K562 (cell line): Measurements from ENCODE around the gene SLC15A3. TPM values are rescaled to one million over a fixed set of nuclear protein-coding genes. Genes with fewer than 3 reads are reported as not detected.

Source experiments
- FOXA3 ChIP-seq, 2 experiments: fragments of 450-650 bp in 1 of 2; sonication (generic) in 1 of 2; formaldehyde crosslinking; IDR thresholded peaks in 1 of 2; conservative IDR thresholded peaks in 1 of 2; 2 replicates each; pipeline versions ENCODE4 v1.4.0 to v1.8.0; 2020 to 2022; ENCODE audit warnings: mild to moderate bottlenecking in 2 of 2, missing genetic modification reagents in 1 of 2
- MGA ChIP-seq: fragments of 450-650 bp; IDR thresholded peaks from 2 replicates; pipeline ENCODE4 v1.6.1; 2016; ENCODE audit warnings: mild to moderate bottlenecking, moderate library complexity
- NR1H2 ChIP-seq: sonication (generic); formaldehyde crosslinking; IDR thresholded peaks from 2 replicates; pipeline ENCODE4 v1.4.0; 2020; ENCODE audit warnings: mild to moderate bottlenecking, missing genetic modification reagents
- POLR2H ChIP-seq: IDR thresholded peaks from 2 replicates; pipeline ENCODE4 v1.6.1; 2016; ENCODE audit warnings: missing genetic modification characterization, low read depth, mild to moderate bottlenecking, control low read depth, missing compliant biosample characterization, moderate library complexity
- POLR3G ChIP-seq: IDR thresholded peaks from 2 replicates; pipeline ENCODE4 v1.6.1; 2011; ENCODE audit not compliant: insufficient read length, insufficient replicate concordance; ENCODE audit errors: extremely low read depth
- TBP ChIP-seq: optimal IDR thresholded peaks from 2 replicates; pipeline ENCODE3; 2011; ENCODE audit warnings: low read depth, low read length, improper control_type of control experiment
- ZBTB33 ChIP-seq: sonication (generic); formaldehyde crosslinking; IDR thresholded peaks from 2 replicates; pipeline ENCODE4 v1.8.1; 2023; ENCODE audit warnings: mild to moderate bottlenecking, missing genetic modification reagents
- polyA plus RNA-seq, 8 experiments: library from polyadenylated mRNA; depleted of rRNA in 4 of 8; stranded (reverse) in 5 of 8; unstranded in 3 of 8; fragments of >200 nt; fragmentation: Nextera tagmentation in 2 of 8; fragmentation: Illumina TruSeq in 1 of 8; extraction: Ambion mirVana in 2 of 8; extraction: Trizol in 1 of 8; gene quantifications; 2 replicates each; pipeline versions ENCODE4 v1.2.1 to v1.2.3, GENCODE V29; 2011 to 2014; ENCODE audit warnings: inconsistent platforms in 1 of 8, missing spikeins in 1 of 8
- total RNA-seq, 7 experiments: library from RNA; depleted of rRNA in 6 of 7; stranded (reverse); fragments of >200 nt in 6 of 7; fragmentation: Illumina TruSeq in 2 of 7; extraction: Trizol in 2 of 7; gene quantifications; 2 replicates each; pipeline versions ENCODE4 v1.2.1 to v1.2.3, GENCODE V29; 2011 to 2021; ENCODE audit warnings: low replicate concordance in 1 of 7

Gene SLC15A3
- total and polyA plus RNA-seq, 9 of the 15 experiments (the other 6 are each of a cell fraction or from before 2014, with no cell fraction given), result 0.07 to 0.27 TPM; not detected in 7

- TF ChIP-seq MGA (no peak), TBP (no peak), ZBTB33 (no peak), FOXA3 (CRISPR knock-in tag; conservative IDR thresholded peaks at IDR 0.05 in 1 of 2, IDR thresholded peaks at IDR 0.05 in 1 of 2) (no peak), NR1H2 (no peak), POLR2H (no peak), POLR3G (no peak)
These were observed 19.5 kb upstream of the SLC15A3 start, which contains the start of gene CD6 (continued) for GRCh38 chr11:60971520-60971919.
